ENCODE data around the gene PRKCB. TPM values are rescaled to one million over a fixed set of nuclear protein-coding genes. Genes with fewer than 3 reads are reported as not detected.

Gene PRKCB
- total RNA-seq, 1 experiment from 2014 or later = not detected

GRCh38 chr16:24165273-24165672, 329.5 kb downstream of the PRKCB start:
- intact Hi-C loops (cut with micrococcal nuclease; ENCODE audit: unreplicated experiment) = no loop called here
- CTCF ChIA-PET = no interaction called here
- H3K4me3 Mint-ChIP-seq (ENCODE audit: low read depth, unreplicated experiment) = no peak overlapping the region
- H3K27ac Mint-ChIP-seq (ENCODE audit: unreplicated experiment) = no peak overlapping the region
- H3K36me3 Mint-ChIP-seq (ENCODE audit: insufficient read depth, unreplicated experiment) = no peaks in the 10 kb centered on the region
- BruUV-seq (replicated peaks) = no TSS peak
- no peak for DNase-seq
- peaks cover 77% of the 10 kb centered on the region for H3K27me3 Mint-ChIP-seq (ENCODE audit: unreplicated experiment)
- H3K9me3 Mint-ChIP-seq (ENCODE audit: low read depth, unreplicated experiment) = no peaks in the 10 kb centered on the region
- TF ChIP-seq, protein P1, sequence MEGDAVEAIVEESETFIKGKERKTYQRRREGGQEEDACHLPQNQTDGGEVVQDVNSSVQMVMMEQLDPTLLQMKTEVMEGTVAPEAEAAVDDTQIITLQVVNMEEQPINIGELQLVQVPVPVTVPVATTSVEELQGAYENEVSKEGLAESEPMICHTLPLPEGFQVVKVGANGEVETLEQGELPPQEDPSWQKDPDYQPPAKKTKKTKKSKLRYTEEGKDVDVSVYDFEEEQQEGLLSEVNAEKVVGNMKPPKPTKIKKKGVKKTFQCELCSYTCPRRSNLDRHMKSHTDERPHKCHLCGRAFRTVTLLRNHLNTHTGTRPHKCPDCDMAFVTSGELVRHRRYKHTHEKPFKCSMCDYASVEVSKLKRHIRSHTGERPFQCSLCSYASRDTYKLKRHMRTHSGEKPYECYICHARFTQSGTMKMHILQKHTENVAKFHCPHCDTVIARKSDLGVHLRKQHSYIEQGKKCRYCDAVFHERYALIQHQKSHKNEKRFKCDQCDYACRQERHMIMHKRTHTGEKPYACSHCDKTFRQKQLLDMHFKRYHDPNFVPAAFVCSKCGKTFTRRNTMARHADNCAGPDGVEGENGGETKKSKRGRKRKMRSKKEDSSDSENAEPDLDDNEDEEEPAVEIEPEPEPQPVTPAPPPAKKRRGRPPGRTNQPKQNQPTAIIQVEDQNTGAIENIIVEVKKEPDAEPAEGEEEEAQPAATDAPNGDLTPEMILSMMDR (IDR thresholded peaks at IDR 0.05; ENCODE audit: unreplicated experiment) = no peak
- no peaks in the 10 kb centered on the region for H3K4me1 Mint-ChIP-seq (ENCODE audit: low read depth, unreplicated experiment)

DNA sequence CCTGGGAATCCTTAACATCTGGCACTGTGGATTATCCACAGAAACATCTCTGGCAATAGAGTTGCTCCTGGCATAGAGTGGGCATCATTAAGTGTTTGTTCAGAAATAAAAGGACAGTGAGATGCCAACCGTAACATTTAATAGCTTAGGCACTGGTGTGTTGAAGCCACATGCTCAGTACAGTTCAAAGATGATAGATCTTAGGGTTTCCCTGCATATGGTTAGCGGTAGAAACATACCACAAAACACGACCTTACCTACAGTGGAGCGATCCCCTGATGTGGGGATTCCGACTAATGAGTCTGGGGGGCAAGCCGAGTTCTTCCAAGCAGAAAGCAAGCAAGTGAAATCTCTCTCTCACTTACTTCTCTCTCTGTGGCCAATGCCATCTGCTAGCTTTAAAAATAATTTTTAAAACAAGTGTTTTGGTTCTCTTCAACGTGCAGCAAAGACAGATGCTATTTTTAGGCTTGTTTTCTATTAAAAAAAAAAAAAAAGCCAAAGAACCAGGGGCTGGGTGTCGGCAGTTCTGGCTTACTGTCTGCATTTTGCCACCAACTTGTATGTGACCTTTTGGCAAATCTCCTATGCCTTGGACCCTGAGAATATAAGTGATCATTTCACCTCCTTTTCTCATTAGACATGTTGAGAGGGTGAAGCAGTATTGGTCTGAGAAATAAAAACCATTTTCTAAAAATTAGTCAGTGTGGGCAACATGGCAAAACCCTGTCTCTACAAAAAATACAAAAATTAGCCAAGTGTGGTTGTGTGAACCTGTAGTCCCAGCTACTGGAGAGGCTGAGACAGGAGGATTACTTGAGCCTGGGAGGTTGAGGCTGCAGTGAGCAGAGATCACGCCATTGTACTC, 331.1 kb downstream of the PRKCB start:
- no peak for DNase-seq
- H3K4me1 Mint-ChIP-seq (ENCODE audit: low read depth, unreplicated experiment) = no peaks in the 10 kb centered on the region
- H3K9me3 Mint-ChIP-seq (ENCODE audit: low read depth, unreplicated experiment) = no peaks in the 10 kb centered on the region
- no peaks in the 10 kb centered on the region for H3K36me3 Mint-ChIP-seq (ENCODE audit: insufficient read depth, unreplicated experiment)
- no peak overlapping the region for H3K27ac Mint-ChIP-seq (ENCODE audit: unreplicated experiment)
- CTCF ChIA-PET = interaction anchor here (0.6 kb wide), 1 partner anchor 45 kb away, joined by 6 read pairs; no protein-coding TSS in a partner anchor
- no peak overlapping the region for H3K4me3 Mint-ChIP-seq (ENCODE audit: low read depth, unreplicated experiment)
- TF ChIP-seq, protein P1 (IDR thresholded peaks at IDR 0.05; ENCODE audit: unreplicated experiment) = no peak
- intact Hi-C loops (cut with micrococcal nuclease; ENCODE audit: unreplicated experiment) = no loop called here
- BruUV-seq (replicated peaks) = no TSS peak
- H3K27me3 Mint-ChIP-seq (ENCODE audit: unreplicated experiment) = peaks cover 67% of the 10 kb centered on the region

DNA sequence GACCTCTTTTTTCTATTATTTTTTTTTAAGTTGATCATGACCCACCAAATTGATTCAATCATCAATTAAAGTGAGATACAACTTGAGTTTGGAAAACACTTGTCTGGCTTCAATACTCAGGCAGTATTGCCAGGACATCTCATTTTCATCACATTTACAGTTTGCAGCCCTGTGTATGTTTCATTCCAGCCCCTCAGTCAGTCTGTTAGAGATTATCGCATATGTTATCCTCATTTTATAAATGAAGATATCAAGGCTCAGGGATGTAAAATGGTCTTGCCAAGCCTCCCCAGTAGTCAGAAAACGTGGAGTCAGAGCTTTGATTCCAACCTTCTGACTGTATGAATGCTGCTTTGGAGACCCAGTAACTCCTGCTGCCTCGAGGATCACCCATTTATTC, 333.1 kb downstream of the PRKCB start:
- no peak overlapping the region for H3K27ac Mint-ChIP-seq (ENCODE audit: unreplicated experiment)
- intact Hi-C loops (cut with micrococcal nuclease; ENCODE audit: unreplicated experiment) = no loop called here
- no peaks in the 10 kb centered on the region for H3K9me3 Mint-ChIP-seq (ENCODE audit: low read depth, unreplicated experiment)
- CTCF ChIA-PET = interaction anchor here (0.6 kb wide), 1 partner anchor 9 kb away, joined by 3 read pairs; no protein-coding TSS in a partner anchor
- H3K4me3 Mint-ChIP-seq (ENCODE audit: low read depth, unreplicated experiment) = no peak overlapping the region
- no peak for DNase-seq
- no peaks in the 10 kb centered on the region for H3K4me1 Mint-ChIP-seq (ENCODE audit: low read depth, unreplicated experiment)
- BruUV-seq (replicated peaks) = no TSS peak
- TF ChIP-seq, protein P1 (IDR thresholded peaks at IDR 0.05; ENCODE audit: unreplicated experiment) = no peak
- H3K27me3 Mint-ChIP-seq (ENCODE audit: unreplicated experiment) = peaks cover 66% of the 10 kb centered on the region
- H3K36me3 Mint-ChIP-seq (ENCODE audit: insufficient read depth, unreplicated experiment) = no peaks in the 10 kb centered on the region

DNA sequence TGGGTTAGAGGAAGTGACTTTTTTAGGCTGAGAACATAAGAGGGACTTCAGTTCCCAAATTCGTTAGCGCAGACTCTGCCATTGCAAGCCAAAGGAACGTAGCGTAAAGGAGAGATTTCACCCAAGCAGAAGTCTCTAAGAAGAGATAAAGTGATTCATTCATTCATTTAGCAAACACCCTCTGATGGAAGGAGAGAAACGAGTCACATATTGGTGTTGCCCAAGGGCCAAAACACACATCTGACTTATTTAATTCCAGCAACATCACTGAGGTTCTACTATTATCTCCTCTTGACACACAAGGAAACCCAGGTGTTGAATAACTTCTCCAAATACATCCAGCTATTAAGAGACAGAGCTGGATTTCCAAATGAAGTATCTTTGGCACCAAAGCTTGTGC, 334.6 kb downstream of the PRKCB start:
- CTCF ChIA-PET = no interaction called here
- Mint-ChIP-seq H3K9me3 (ENCODE audit: low read depth, unreplicated experiment) (no peaks in the 10 kb centered on the region), H3K27me3 (ENCODE audit: unreplicated experiment) (peaks cover 68% of the 10 kb centered on the region), H3K4me1 (ENCODE audit: low read depth, unreplicated experiment) (no peaks in the 10 kb centered on the region), H3K27ac (ENCODE audit: unreplicated experiment) (no peak overlapping the region), H3K4me3 (ENCODE audit: low read depth, unreplicated experiment) (no peak overlapping the region), H3K36me3 (ENCODE audit: insufficient read depth, unreplicated experiment) (no peaks in the 10 kb centered on the region)
- TF ChIP-seq, protein P1 (IDR thresholded peaks at IDR 0.05; ENCODE audit: unreplicated experiment) = no peak
- intact Hi-C loops (cut with micrococcal nuclease; ENCODE audit: unreplicated experiment) = no loop called here
- DNase-seq = no peak
- BruUV-seq (replicated peaks) = no TSS peak
